Measurements from ENCODE around the gene DCTN2.

GRCh38 chr12:57541001-57541400 is 6.0 kb downstream of the DCTN2 start:
- TF ChIP-seq CTCF (IDR thresholded peaks at IDR 0.05) (no peak), POLR2A (IDR thresholded peaks at IDR 0.05) (no peak)

Data from testis (tissue), 2 donors.